ENCODE results near the gene YEATS4. TPM values are rescaled to one million over a fixed set of nuclear protein-coding genes. Genes with fewer than 3 reads are reported as not detected.

Gene YEATS4
- total RNA-seq, 1 experiment from 2014 or later = 37.1 TPM

GRCh38 chr12:69383074-69383473 lies 23.5 kb downstream of the YEATS4 start:
- CTCF ChIA-PET = no interaction called here
- Mint-ChIP-seq H3K4me3 (no peak overlapping the region), H3K9me3 (no peaks in the 10 kb centered on the region)

More at GRCh38 chr12:69383074-69383473, 23.5 kb downstream of the YEATS4 start:
- Mint-ChIP-seq H3K27me3 (ENCODE audit: low read depth) (no peaks in the 10 kb centered on the region), H3K27ac (no peak overlapping the region), H3K36me3 (peaks cover 48% of the 10 kb centered on the region), H3K4me1 (no peaks in the 10 kb centered on the region)
- POLR2A ChIA-PET = no interaction called here
- DNase-seq (ENCODE audit: low spot score) (no peak), ATAC-seq (no peak)
- TF ChIP-seq CREB1 (CRISPR knock-in tag; IDR thresholded peaks at IDR 0.05) (no peak), E2F4 (CRISPR knock-in tag; IDR thresholded peaks at IDR 0.05; ENCODE audit: borderline replicate concordance, low read depth) (no peak), NFYB (CRISPR knock-in tag; conservative IDR thresholded peaks at IDR 0.05; ENCODE audit: low read depth) (no peak), JUN (CRISPR knock-in tag; IDR thresholded peaks at IDR 0.05) (no peak), JAZF1 (CRISPR knock-in tag; IDR thresholded peaks at IDR 0.05) (no peak), AFF4 (CRISPR knock-in tag; IDR thresholded peaks at IDR 0.05; ENCODE audit: borderline replicate concordance) (no peak), ZMAT4 (CRISPR knock-in tag; IDR thresholded peaks at IDR 0.05) (no peak), ATF6 (CRISPR knock-in tag; IDR thresholded peaks at IDR 0.05) (no peak), ZNF671 (CRISPR knock-in tag; IDR thresholded peaks at IDR 0.05) (no peak), HMGXB4 (CRISPR knock-in tag; IDR thresholded peaks at IDR 0.05) (no peak), PRRX2 (CRISPR knock-in tag; IDR thresholded peaks at IDR 0.05) (no peak), CREM (CRISPR knock-in tag; IDR thresholded peaks at IDR 0.05) (no peak)
